Trophoblast cell (in vitro differentiated cells and primary cell): ENCODE measurements around the gene SUMO1. TPM values are rescaled to one million over a fixed set of nuclear protein-coding genes. Genes with fewer than 3 reads are reported as not detected.
A peak's percentile ranks its signal among the peaks of the same experiment; 100 is the strongest.

Experiments used
- DNase-seq, 2 donors: peaks; one replicate each; pipeline ENCODE4 v3.0.0-alpha.2; 2016
- H2AFZ ChIP-seq: 2 replicates; pipeline ENCODE4 v1.6.1; 2013; ENCODE audit warnings: low read length, moderate library complexity, mild to moderate bottlenecking; ENCODE audit not compliant: insufficient read depth, poor library complexity
- H2AK5ac ChIP-seq: 2 replicates; pipeline ENCODE4 v1.6.1; 2013; ENCODE audit warnings: mild to moderate bottlenecking, low read length
- H2BK120ac ChIP-seq: 2 replicates; pipeline ENCODE4 v1.6.1; 2013; ENCODE audit warnings: low read length, mild to moderate bottlenecking, moderate library complexity; ENCODE audit not compliant: insufficient read depth, poor library complexity
- H2BK12ac ChIP-seq: 2 replicates; pipeline ENCODE4 v1.6.1; 2013; ENCODE audit warnings: mild to moderate bottlenecking, low read length, moderate library complexity
- H2BK5ac ChIP-seq: 2 replicates; pipeline ENCODE4 v1.6.1; 2013; ENCODE audit warnings: low read length, low read depth, moderate library complexity, mild to moderate bottlenecking; ENCODE audit not compliant: poor library complexity
- H3K14ac ChIP-seq: 2 replicates; pipeline ENCODE4 v1.6.1; 2013; ENCODE audit warnings: mild to moderate bottlenecking, low read length
- H3K18ac ChIP-seq: 2 replicates; pipeline ENCODE4 v1.6.1; 2013; ENCODE audit warnings: mild to moderate bottlenecking, low read length
- H3K23ac ChIP-seq: 2 replicates; pipeline ENCODE4 v1.6.1; 2013; ENCODE audit warnings: low read length
- H3K27ac ChIP-seq: 2 replicates; pipeline ENCODE4 v1.5.1; 2013; ENCODE audit warnings: low read depth, mild to moderate bottlenecking, inconsistent platforms, low read length, moderate library complexity
- H3K27me3 ChIP-seq: 2 replicates; pipeline ENCODE4 v1.6.1; 2013; ENCODE audit warnings: inconsistent platforms, mild to moderate bottlenecking, low read length, moderate library complexity; ENCODE audit not compliant: insufficient read depth
- H3K36me3 ChIP-seq, 2 experiments: 1 replicate in 1 of 2; 2 replicates in 1 of 2; pipeline ENCODE4 v1.6.1; 2013; ENCODE audit warnings: low read length in 2 of 2, mild to moderate bottlenecking in 2 of 2, moderate library complexity in 1 of 2; ENCODE audit not compliant: insufficient read depth in 2 of 2, control insufficient read depth in 1 of 2
- H3K4ac ChIP-seq: 2 replicates; pipeline ENCODE4 v1.6.1; 2013; ENCODE audit warnings: low read depth, mild to moderate bottlenecking, low read length, moderate library complexity
- H3K4me1 ChIP-seq, 2 experiments: 1 replicate in 1 of 2; 2 replicates in 1 of 2; pipeline ENCODE4 v1.6.1; 2013; ENCODE audit warnings: low read length in 2 of 2, mild to moderate bottlenecking in 2 of 2, moderate library complexity in 1 of 2; ENCODE audit not compliant: insufficient read depth in 2 of 2, control insufficient read depth in 1 of 2
- H3K4me2 ChIP-seq: 2 replicates; pipeline ENCODE4 v1.6.1; 2013; ENCODE audit warnings: inconsistent platforms, mild to moderate bottlenecking, low read length, moderate library complexity
- H3K4me3 ChIP-seq: 2 replicates; pipeline ENCODE4 v1.5.1; 2013; ENCODE audit warnings: mild to moderate bottlenecking, low read depth, low read length, inconsistent platforms
- H3K79me1 ChIP-seq: one replicate; pipeline ENCODE4 v1.6.1; 2013; ENCODE audit warnings: low read length
- H3K79me2 ChIP-seq: 2 replicates; pipeline ENCODE4 v1.6.1; 2013; ENCODE audit warnings: low read length, mild to moderate bottlenecking; ENCODE audit not compliant: control insufficient read depth, insufficient read depth, poor library complexity
- H3K9ac ChIP-seq: 2 replicates; pipeline ENCODE4 v1.6.1; 2013; ENCODE audit warnings: mild to moderate bottlenecking, low read length
- H3K9me3 ChIP-seq: 2 replicates; pipeline ENCODE4 v1.6.1; 2013; ENCODE audit warnings: low read depth, mild to moderate bottlenecking, control low read depth, inconsistent platforms, low read length; ENCODE audit not compliant: insufficient read depth
- H4K12ac ChIP-seq: 2 replicates; pipeline ENCODE4 v1.6.1; 2013; ENCODE audit warnings: low read depth, mild to moderate bottlenecking, low read length, moderate library complexity
- H4K8ac ChIP-seq: 2 replicates; pipeline ENCODE4 v1.6.1; 2013; ENCODE audit warnings: low read depth, mild to moderate bottlenecking, low read length, moderate library complexity
- H4K91ac ChIP-seq: one replicate; pipeline ENCODE4 v1.6.1; 2013; ENCODE audit warnings: low read depth, mild to moderate bottlenecking, low read length, moderate library complexity
- WGBS: extraction: QIAGEN DNeasy Blood & Tissue Kit; methylation state at CpG from one replicate; pipeline ENCODE4 v1.1.7; 2013; ENCODE audit warnings: missing lambda C conversion rate; ENCODE audit not compliant: insufficient read length, insufficient coverage; ENCODE audit errors: extremely low coverage; 5-methylcytosine and 5-hydroxymethylcytosine counted together
- polyA plus RNA-seq: library from polyadenylated mRNA; stranded (reverse); fragments of 200-250 nt; gene quantifications from 2 replicates; pipeline ENCODE4 v1.2.3, GENCODE V29; 2013

The SUMO1 gene
- 112 and 118 TPM in 2 replicates for polyA plus RNA-seq

- Histone ChIP-seq H3K27me3 (no peaks in the 10 kb centered on the region), H3K9me3 (no peaks in the 10 kb centered on the region), H2AFZ (peak within 1 kb of the TSS; percentile 80), H3K79me2 (peaks cover 15% of the 10 kb centered on the region), H4K91ac (peak within 1 kb of the TSS; percentile 74), H3K36me3 (peaks cover 0 to 1% of the 10 kb centered on the region in 2 experiments), H4K12ac (peak within 1 kb of the TSS; percentile 96), H3K4ac (peak within 1 kb of the TSS; percentile 58), H3K18ac (peak within 1 kb of the TSS; percentile 67), H4K8ac (peak within 1 kb of the TSS; percentile 93), H3K4me2 (peak within 1 kb of the TSS; percentile 89), H3K23ac (no peak within 1 kb of the TSS), H3K79me1 (peaks cover 2% of the 10 kb centered on the region), H2BK12ac (no peak within 1 kb of the TSS), H2BK5ac (no peak within 1 kb of the TSS), H2BK120ac (peak within 1 kb of the TSS; percentile 20), H3K4me1 (peaks cover 2 to 8% of the 10 kb centered on the region in 2 experiments), H3K4me3 (peak within 1 kb of the TSS; percentile 95), H2AK5ac (peak within 1 kb of the TSS; percentile 24), H3K9ac (peak within 1 kb of the TSS; percentile 90), H3K27ac (peak within 1 kb of the TSS; percentile 35), H3K14ac (peak within 1 kb of the TSS; percentile 82)
- peak; percentile 77 to 88 for DNase-seq
- no CpG with 5 or more reads among the region's 54 CpGs for WGBS
Measured at GRCh38 chr2:202238234-202239197, at the start of gene SUMO1. SUMO1 (minus strand) TSS chr2:202238597; CDS start chr2:202238451, 146 bp downstream.

GRCh38 chr2:202286595-202286994 is 48.2 kb upstream of the SUMO1 start:
- H3K4me1 ChIP-seq, result no peaks in the 10 kb centered on the region
- no peak overlapping the region for H2AK5ac ChIP-seq
- no peak overlapping the region for H3K14ac ChIP-seq
- H3K36me3 ChIP-seq, result peaks cover 49% of the 10 kb centered on the region in 2 experiments
- H2BK120ac ChIP-seq, result no peak overlapping the region
- H4K12ac ChIP-seq, result no peak overlapping the region
- no peaks in the 10 kb centered on the region for H3K79me1 ChIP-seq
- H3K9me3 ChIP-seq, result no peaks in the 10 kb centered on the region
- H3K27me3 ChIP-seq, result no peaks in the 10 kb centered on the region
- no peak overlapping the region for H3K4ac ChIP-seq
- no peak overlapping the region for H2BK12ac ChIP-seq
- no peak overlapping the region for H4K91ac ChIP-seq
- H4K8ac ChIP-seq, result no peak overlapping the region
- no peak for DNase-seq
- H3K27ac ChIP-seq, result no peak overlapping the region
- no peak overlapping the region for H3K4me3 ChIP-seq
- no peak overlapping the region for H3K4me2 ChIP-seq
- H3K18ac ChIP-seq, result no peak overlapping the region
- no peak overlapping the region for H2AFZ ChIP-seq
- H3K23ac ChIP-seq, result no peak overlapping the region
- no peak overlapping the region for H2BK5ac ChIP-seq
- H3K79me2 ChIP-seq, result no peaks in the 10 kb centered on the region
- H3K9ac ChIP-seq, result no peak overlapping the region

DNA sequence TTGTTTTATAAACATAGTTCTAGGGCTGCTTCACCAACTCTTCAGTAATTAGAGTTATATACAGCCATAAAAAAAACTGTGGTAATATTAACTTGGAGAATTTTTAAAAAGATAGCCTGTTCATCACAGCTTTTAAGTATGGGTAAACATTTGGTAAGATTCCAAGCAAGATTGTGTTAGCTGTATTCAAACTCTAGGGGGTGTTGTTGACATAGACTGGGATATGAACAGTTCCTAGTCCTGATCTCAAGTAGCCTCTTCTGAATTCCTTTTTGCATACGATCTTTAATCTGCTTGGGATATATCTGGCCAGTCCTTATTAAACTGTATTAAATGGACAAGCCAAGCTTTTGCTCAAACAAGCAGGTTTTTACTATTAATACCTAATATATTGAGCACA is 40.5 kb upstream of the SUMO1 start:
- Histone ChIP-seq H4K12ac (no peak overlapping the region), H4K91ac (no peak overlapping the region), H3K9ac (no peak overlapping the region), H4K8ac (no peak overlapping the region), H2AFZ (no peak overlapping the region), H3K4me3 (no peak overlapping the region), H2BK120ac (no peak overlapping the region), H3K36me3 (peaks cover 34 to 40% of the 10 kb centered on the region in 2 experiments), H3K79me1 (no peaks in the 10 kb centered on the region), H2BK5ac (no peak overlapping the region), H3K18ac (no peak overlapping the region), H3K23ac (no peak overlapping the region), H3K27me3 (no peaks in the 10 kb centered on the region), H3K9me3 (no peaks in the 10 kb centered on the region), H3K4ac (no peak overlapping the region), H3K14ac (no peak overlapping the region), H3K4me2 (no peak overlapping the region), H3K4me1 (no peaks in the 10 kb centered on the region), H2BK12ac (no peak overlapping the region), H3K79me2 (peaks cover 3% of the 10 kb centered on the region), H3K27ac (no peak overlapping the region), H2AK5ac (no peak overlapping the region)
- WGBS, result no CpG with 5 or more reads among the region's 1 CpG
- DNase-seq, result peak in 1 of 2 donors; percentile 71

- H3K23ac ChIP-seq, result no peak overlapping the region
- H3K4me3 ChIP-seq, result no peak overlapping the region
- no peaks in the 10 kb centered on the region for H3K79me1 ChIP-seq
- H3K27me3 ChIP-seq, result no peaks in the 10 kb centered on the region
- peak; percentile 27 to 67 for DNase-seq
- no peaks in the 10 kb centered on the region for H3K4me1 ChIP-seq
- no peak overlapping the region for H4K8ac ChIP-seq
- H2AFZ ChIP-seq, result no peak overlapping the region
- no peak overlapping the region for H3K4ac ChIP-seq
- H4K12ac ChIP-seq, result no peak overlapping the region
- no peak overlapping the region for H3K27ac ChIP-seq
- no peak overlapping the region for H3K14ac ChIP-seq
- no peak overlapping the region for H2BK120ac ChIP-seq
- no peak overlapping the region for H2BK5ac ChIP-seq
- peaks cover 7% of the 10 kb centered on the region for H3K79me2 ChIP-seq
- no peak overlapping the region for H2BK12ac ChIP-seq
- no peak overlapping the region for H4K91ac ChIP-seq
- H3K4me2 ChIP-seq, result no peak overlapping the region
- H2AK5ac ChIP-seq, result no peak overlapping the region
- H3K36me3 ChIP-seq, result peaks cover 28 to 38% of the 10 kb centered on the region in 2 experiments
- no peak overlapping the region for H3K9ac ChIP-seq
- no peak overlapping the region for H3K18ac ChIP-seq
- WGBS, result no CpG with 5 or more reads among the region's 6 CpGs
- H3K9me3 ChIP-seq, result no peaks in the 10 kb centered on the region
Measured at GRCh38 chr2:202278036-202278760, 39.8 kb upstream of the SUMO1 start.
